Cerebellar nuclear complex (tissue), 1 donor: ENCODE results near the gene ABHD16B.

ENCODE experiments used
- DNase-seq, 2 experiments: peaks; one replicate each; lab custom pipeline; 2025; lab: John Stamatoyannopoulos, UW

Gene ABHD16B

GRCh38 chr20:63895952-63896263 lies 34.6 kb downstream of the ABHD16B start:
- no peak for DNase-seq

GRCh38 chr20:63896264-63897105 lies 35.2 kb downstream of the ABHD16B start:
- no peak for DNase-seq

GRCh38 chr20:63897978-63898561 lies 36.8 kb downstream of the ABHD16B start:
- no peak for DNase-seq

GRCh38 chr20:63898882-63899558 lies 37.7 kb downstream of the ABHD16B start:
- no peak for DNase-seq

- DNase-seq = no peak
Measured at GRCh38 chr20:63900413-63900812, 39.1 kb downstream of the ABHD16B start.

GRCh38 chr20:63903796-63904561 lies 42.7 kb downstream of the ABHD16B start:
- DNase-seq = no peak

- DNase-seq = no peak
Measured at GRCh38 chr20:63908008-63908682, 46.8 kb downstream of the ABHD16B start.

GRCh38 chr20:63911176-63911575 lies 49.9 kb downstream of the ABHD16B start:
- DNase-seq = no peak
